Hepatic stellate cell (primary cell): ENCODE data around the gene HNRNPA2B1.

Experiments used
- DNase-seq: peaks from one replicate; pipeline ENCODE4 v3.0.0; 2011; ENCODE audit warnings: low spot score

Gene HNRNPA2B1

DNA sequence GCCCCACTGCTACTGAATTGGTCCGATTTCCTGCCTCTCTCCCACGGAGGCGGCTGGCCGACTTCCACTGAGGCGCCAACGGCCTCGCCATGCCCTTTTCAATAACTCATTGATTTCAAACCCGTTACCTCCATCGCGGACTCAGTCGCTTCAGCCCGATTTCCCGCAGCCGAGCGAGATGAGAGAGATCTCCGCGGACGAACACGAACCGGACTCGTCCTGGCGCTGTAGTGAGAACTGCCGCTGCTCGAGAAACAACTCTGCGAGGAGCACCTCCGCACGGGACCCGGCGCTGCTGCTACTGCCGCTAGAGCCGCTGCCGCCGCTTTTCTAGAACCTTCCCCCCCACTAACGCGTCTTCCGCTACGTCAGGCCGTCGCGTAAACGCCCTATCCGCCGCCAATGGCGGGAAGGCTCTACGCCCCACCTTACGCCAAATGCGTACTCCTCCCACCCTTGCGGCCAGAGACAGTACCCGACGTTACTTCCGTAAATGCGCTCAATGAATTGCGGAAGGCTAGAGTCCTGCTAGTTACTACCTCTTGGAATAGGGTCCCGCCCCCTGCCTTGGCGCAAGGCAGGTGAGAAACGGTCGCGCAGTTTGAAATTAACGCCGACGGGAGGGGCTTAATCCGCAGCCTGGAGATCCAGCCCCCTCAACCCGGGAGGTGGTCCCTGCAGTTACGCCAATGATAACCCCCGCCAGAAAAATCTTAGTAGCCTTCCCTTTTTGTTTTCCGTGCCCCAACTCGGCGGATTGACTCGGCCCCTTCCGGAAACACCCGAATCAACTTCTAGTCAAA lies at the start of gene HNRNPA2B1:
Gene HNRNPA2B1, minus strand, starts transcription at position 303 of the 803 bp plus-strand sequence. Its CDS starts 169 bp downstream, at position 134.
- DNase-seq: peak; percentile 80

- DNase-seq: no peak
Observed at GRCh38 chr7:26250239-26250638, 49.7 kb upstream of the HNRNPA2B1 start.

DNA sequence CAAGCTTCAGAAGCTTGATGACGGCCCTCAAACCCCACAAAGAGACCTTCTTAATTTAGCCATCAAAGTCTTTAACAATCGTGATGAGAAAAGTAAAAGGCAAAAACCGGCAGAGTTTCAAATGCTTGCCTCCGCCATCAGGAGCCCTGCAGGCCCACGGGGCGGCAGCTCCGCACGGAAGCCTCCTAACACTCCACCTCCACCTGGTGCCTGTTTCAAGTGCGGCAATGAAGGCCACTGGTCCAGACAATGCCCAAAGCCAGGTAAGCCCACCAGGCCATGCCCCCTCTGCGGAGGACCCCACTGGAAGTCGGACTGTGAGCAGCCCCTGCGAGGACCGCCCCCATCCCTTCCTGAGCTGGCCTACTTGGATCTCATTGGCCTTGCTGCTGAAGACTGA lies 44.6 kb upstream of the HNRNPA2B1 start:
- no peak for DNase-seq

GRCh38 chr7:26238032-26238431 lies 37.5 kb upstream of the HNRNPA2B1 start:
- no peak for DNase-seq

- no peak for DNase-seq
Observed at GRCh38 chr7:26237035-26237807, 36.7 kb upstream of the HNRNPA2B1 start.

GRCh38 chr7:26233902-26234511 lies 33.5 kb upstream of the HNRNPA2B1 start:
- no peak for DNase-seq

DNA sequence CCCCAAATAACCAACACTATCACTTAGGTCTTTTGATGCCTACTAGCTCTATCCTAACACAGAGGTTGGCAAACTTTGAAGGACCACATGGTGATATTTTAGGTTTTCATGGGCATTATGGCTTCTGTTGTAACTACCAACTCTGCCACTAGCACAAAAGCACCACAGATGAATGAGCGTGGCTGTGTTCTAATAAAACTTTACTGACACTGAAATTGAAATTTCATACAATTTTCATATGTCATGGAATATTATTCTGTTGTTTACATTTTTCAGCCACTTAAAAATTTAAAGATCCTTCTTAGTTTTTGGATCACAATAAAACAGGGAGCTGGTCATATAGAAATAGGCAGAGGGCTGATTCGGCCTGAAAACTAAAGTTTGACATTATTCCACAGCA lies 27.4 kb upstream of the HNRNPA2B1 start:
- no peak for DNase-seq

- DNase-seq: no peak
Observed at GRCh38 chr7:26224359-26224758, 23.8 kb upstream of the HNRNPA2B1 start.

DNA sequence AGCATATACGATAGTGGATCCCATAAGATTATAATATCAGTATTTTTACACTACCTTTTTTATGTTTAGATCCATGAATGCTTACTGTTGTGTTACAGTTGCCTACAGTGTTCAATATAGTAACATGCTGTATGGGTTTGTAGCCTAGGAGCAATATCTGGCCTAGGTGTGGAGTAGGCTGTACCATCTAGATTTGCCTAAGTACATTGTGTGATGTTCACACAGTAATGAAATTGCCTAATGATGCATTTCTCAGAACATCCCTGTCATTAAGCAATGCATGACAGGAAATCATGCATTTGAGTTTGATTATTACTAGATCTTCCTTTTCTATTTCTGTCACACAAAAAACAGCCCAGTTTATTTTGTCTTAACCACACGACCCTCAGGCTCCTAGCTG lies 15.5 kb upstream of the HNRNPA2B1 start:
- no peak for DNase-seq

DNA sequence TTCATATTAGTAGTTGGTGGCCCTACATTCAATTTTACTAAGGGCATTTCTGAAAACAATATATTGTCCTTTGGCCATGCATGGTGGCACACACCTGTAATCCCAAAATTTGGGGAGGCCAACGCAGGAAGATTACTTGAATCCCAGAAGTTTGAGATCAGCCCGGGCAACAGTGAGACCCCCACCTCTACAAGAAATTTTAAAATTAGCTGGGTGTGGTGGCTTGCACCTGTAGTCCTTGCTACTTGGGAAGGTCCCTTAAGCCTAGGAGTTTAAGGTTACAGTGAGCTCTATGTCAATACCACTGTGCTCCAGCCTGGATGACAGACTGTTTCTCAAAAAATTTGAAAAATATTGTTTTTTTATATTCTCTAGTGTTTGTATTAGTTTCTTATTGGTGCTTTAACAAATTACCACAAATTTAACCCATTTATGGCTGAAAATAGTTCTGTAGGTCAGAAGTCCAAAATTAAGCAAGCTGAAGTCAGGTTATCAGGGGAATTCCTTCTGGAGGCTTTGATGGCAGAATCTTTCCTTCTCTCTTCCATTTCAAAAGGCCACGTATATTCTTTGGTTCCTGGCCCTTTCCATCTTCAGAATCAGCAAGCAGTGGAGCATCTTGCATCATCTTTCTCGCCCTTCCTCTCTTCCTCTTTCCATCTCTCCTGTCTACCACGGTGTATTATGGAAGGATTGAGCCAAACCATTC lies 13.4 kb upstream of the HNRNPA2B1 start:
- no peak for DNase-seq

DNA sequence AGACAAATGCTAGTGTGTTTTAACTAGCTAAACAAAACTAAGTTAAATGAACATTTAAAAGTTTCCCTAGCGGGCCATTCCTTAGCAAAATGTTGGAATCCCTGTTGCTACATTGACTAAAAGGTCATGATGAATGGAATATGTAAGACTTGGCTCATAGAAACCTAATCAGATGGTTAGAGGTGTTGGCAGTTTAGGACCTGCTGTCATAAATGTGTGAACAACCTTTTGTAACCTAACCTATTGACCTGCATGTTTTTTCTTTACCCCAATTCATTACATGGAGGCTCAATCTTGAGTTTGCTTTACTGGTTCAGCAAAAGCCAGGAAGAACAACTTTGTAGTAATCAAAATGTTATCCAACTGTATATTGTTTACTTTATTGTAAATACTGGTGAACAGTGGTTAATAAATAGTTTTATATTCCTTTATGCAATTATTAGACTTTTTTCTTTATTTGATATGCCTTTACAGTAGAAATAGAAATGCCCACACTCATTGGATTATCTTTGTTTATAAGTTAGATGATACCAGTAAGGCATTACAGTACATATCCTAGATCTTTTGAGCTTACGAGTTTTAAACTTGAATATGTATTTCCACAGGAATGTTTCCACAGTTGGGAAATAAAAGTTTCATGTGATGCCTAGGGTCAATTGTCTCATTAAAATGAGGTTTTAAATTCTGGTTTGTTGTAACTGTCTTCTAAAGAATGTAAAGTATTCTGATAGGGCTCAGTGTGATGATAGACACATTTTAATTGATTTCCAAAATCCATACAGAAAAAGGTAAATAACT lies 12.6 kb upstream of the HNRNPA2B1 start:
- no peak for DNase-seq

DNA sequence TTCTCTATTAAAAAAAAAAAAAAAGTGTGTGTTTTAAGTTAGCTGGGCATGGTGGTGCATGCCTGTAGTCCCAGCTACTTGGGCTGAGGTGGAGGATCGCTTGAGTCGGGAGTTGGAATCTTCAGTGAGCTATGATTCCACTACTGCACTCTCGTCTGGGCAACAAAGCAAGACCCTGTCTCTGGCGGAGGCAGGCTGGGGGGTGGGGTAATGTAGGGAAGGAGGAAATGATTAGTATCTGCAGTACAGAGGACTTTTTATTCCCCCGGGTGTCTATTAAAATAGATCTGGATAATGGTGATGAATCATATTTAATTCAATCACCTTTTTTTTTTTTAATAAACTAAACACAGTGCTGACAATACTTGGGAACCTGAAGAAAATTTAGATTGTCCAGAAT lies 7.5 kb upstream of the HNRNPA2B1 start:
- DNase-seq: no peak

DNA sequence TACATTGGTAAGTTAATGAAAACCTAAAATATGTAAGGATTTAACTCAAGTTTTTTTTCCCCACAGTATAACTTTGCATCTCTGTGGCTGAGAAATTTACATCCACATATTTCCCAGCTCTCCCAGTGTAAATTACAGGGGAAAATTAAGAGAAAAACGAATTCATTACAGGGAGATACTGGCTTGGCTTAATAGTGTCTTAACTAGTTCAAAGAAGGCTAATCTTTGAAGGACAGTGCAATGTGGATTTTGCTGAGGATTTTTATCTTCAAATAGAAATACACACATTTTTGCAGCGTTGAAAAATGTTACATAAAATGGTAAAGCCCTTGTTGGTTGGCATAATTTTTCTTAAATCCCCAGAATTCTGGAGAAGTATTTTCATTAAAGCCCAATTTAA lies 2.5 kb upstream of the HNRNPA2B1 start:
- no peak for DNase-seq

DNA sequence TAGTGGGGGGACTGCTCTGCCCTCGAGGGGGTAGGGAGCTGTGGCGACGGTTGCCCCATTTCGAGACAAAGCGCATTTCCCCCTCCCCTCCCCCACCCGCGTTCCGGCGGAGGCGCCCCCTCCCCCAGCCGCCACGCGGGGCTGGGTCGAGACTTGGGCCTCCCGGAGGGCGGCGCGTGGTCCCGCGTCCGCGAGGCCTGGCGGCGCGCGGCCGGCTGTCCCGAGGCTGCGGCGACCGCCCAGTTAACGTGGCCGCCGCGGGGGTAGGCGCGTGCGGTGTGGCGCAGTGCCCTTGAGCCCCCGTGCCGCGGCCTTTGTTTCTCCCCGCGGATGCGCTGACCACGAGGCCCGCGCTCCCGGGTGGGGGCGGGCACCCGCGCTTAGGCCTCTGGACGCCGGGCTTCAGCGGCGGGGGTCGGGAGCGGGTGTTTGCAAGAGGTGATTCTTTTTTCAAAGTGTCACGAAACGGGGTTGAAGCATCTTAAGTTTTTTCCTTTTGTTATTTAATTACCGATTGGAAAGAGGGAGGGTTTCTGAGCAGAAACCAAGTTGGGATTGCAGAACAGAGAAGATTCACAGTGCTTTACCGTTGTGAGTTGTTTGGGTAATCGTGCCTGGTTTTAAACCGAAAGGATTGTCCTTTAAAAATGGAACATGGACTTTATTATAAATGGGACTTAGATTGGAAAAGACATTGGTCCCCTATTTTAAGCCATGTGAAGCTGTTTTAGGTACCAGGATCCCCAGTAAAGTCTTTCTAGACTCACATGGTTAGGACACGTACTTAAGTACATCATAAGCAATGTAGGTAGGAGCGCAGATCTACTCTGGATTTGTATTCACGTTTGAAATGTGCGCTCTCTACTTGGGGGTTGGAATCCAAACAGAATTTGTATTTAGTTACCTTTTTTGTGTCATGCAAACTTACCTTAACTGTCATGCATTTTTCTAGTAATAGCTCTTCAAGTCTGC lies 1.8 kb upstream of the HNRNPA2B1 start:
- DNase-seq: peak; percentile 37

- peak; percentile 78 for DNase-seq
Observed at GRCh38 chr7:26201247-26202018, 887 bp upstream of the HNRNPA2B1 start, which contains the start of gene CBX3. Gene CBX3, plus strand, starts transcription at chr7:26201745. Its CDS starts 1,254 bp downstream, at chr7:26202999.

DNA sequence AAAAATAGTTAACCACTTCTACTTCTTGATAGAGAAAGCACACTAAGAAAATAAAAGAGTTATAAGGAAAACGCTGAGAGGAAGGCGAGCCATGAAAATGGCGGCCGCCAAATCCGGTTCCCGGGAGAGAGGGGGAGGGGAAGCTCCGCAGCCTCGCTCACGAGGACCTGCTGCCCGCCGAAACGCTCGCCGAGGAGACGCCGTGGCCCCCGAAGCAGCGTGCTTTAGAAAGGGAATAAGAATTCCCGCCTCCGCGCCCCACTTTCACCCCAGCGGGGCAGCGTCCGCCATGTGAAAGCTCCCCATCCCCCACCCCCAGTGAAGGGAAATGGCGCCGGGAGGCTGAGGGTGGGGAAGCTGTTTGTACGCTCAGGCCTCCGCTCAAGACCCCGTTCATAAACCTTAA lies 505 bp downstream of the HNRNPA2B1 start:
- peak; percentile 48 for DNase-seq

GRCh38 chr7:26199301-26200037 lies 1.1 kb downstream of the HNRNPA2B1 start:
- peak; percentile 19 for DNase-seq

- no peak for DNase-seq
Observed at GRCh38 chr7:26198781-26199169, 1.8 kb downstream of the HNRNPA2B1 start.
